AG10803 (cell line): ENCODE results near the gene ZNF609.

Experiments
- DNase-seq: peaks from one replicate; pipeline ENCODE4 v3.0.0; 2010; ENCODE audit warnings: low read depth
- H3K4me3 ChIP-seq: 2 replicates; pipeline ENCODE4 v1.5.1; 2011; ENCODE audit warnings: mild to moderate bottlenecking, low read length, control low read depth
- CTCF ChIP-seq: conservative IDR thresholded peaks from 2 replicates; pipeline ENCODE4 v1.5.1; 2011; ENCODE audit warnings: mild to moderate bottlenecking, low read length, control low read depth, inconsistent platforms

Gene ZNF609

GRCh38 chr15:64562003-64562640, 101.7 kb downstream of the ZNF609 start:
- no peak for TF ChIP-seq CTCF
- no peak overlapping the region for H3K4me3 ChIP-seq
- DNase-seq = no peak

- no peak for TF ChIP-seq CTCF
- no peak overlapping the region for H3K4me3 ChIP-seq
- no peak for DNase-seq
These were observed 105.7 kb downstream of the ZNF609 start for GRCh38 chr15:64566102-64566501.

- TF ChIP-seq CTCF = no peak
- no peak overlapping the region for H3K4me3 ChIP-seq
- no peak for DNase-seq
These were observed 106.5 kb downstream of the ZNF609 start for GRCh38 chr15:64566629-64567427.

- DNase-seq = no peak
- H3K4me3 ChIP-seq = no peak overlapping the region
- TF ChIP-seq CTCF = no peak
These were observed 108.4 kb downstream of the ZNF609 start for GRCh38 chr15:64568765-64569164.

- no peak overlapping the region for H3K4me3 ChIP-seq
- no peak for DNase-seq
- no peak for TF ChIP-seq CTCF
These were observed 111.5 kb downstream of the ZNF609 start for GRCh38 chr15:64571857-64572291.

- H3K4me3 ChIP-seq = no peak overlapping the region
- TF ChIP-seq CTCF = no peak
- no peak for DNase-seq
These were observed 112.5 kb downstream of the ZNF609 start for GRCh38 chr15:64572856-64573255.
